Nucleus accumbens (tissue), 56 donors: ENCODE measurements around the gene FAM76A.

Experiments
- DNase-seq, 56 donors: peaks; one replicate each; lab custom pipeline; 2025; lab: John Stamatoyannopoulos, UW

Gene FAM76A

GRCh38 chr1:27719286-27720251 is 6.2 kb upstream of the FAM76A start:
- no peak for DNase-seq

GRCh38 chr1:27724961-27725373 is 794 bp upstream of the FAM76A start:
- DNase-seq = peak in 10 of 56 donors; percentile 13 to 42 (median 32)

- peak in 49 of 56 donors; percentile 9 to 81 (median 58) for DNase-seq
Observed at GRCh38 chr1:27726173-27727044, 648 bp downstream of the FAM76A start.

GRCh38 chr1:27727126-27727525 is 1.4 kb downstream of the FAM76A start:
- DNase-seq = no peak

GRCh38 chr1:27736252-27736651 is 10.5 kb downstream of the FAM76A start:
- DNase-seq = no peak

- no peak for DNase-seq
Observed at GRCh38 chr1:27741121-27741520, 15.4 kb downstream of the FAM76A start.

- no peak for DNase-seq
Observed at GRCh38 chr1:27744556-27744955, 18.8 kb downstream of the FAM76A start.

GRCh38 chr1:27745466-27745865 is 19.7 kb downstream of the FAM76A start:
- DNase-seq = no peak

- DNase-seq = no peak
Observed at GRCh38 chr1:27752360-27752759, 26.6 kb downstream of the FAM76A start.

GRCh38 chr1:27755286-27755685 is 29.5 kb downstream of the FAM76A start:
- peak in 2 of 56 donors; percentile 5 to 21 for DNase-seq

GRCh38 chr1:27755865-27756264 is 30.1 kb downstream of the FAM76A start:
- DNase-seq = no peak

- no peak for DNase-seq
Observed at GRCh38 chr1:27759236-27759635, 33.5 kb downstream of the FAM76A start.

GRCh38 chr1:27760426-27760825 is 34.7 kb downstream of the FAM76A start:
- DNase-seq = no peak

GRCh38 chr1:27762033-27762432 is 36.3 kb downstream of the FAM76A start:
- no peak for DNase-seq

- no peak for DNase-seq
Observed at GRCh38 chr1:27763358-27763757, 37.6 kb downstream of the FAM76A start.

GRCh38 chr1:27770293-27770830 is 44.6 kb downstream of the FAM76A start:
- no peak for DNase-seq

- DNase-seq = no peak
Observed at GRCh38 chr1:27772036-27772931, 46.5 kb downstream of the FAM76A start.

- DNase-seq = peak; percentile 85 to 99 (median 96)
Observed at GRCh38 chr1:27772932-27773825, 47.4 kb downstream of the FAM76A start, which contains the start of gene STX12. STX12 (plus strand) TSS chr1:27773219; CDS start chr1:27773308, 89 bp downstream.
